ENCODE results near the gene FILIP1. TPM values are rescaled to one million over a fixed set of nuclear protein-coding genes. Genes with fewer than 3 reads are reported as not detected.

The FILIP1 gene
- total and polyA plus RNA-seq, 5 donors, result 39.1 to 131 (median 118) TPM

DNA sequence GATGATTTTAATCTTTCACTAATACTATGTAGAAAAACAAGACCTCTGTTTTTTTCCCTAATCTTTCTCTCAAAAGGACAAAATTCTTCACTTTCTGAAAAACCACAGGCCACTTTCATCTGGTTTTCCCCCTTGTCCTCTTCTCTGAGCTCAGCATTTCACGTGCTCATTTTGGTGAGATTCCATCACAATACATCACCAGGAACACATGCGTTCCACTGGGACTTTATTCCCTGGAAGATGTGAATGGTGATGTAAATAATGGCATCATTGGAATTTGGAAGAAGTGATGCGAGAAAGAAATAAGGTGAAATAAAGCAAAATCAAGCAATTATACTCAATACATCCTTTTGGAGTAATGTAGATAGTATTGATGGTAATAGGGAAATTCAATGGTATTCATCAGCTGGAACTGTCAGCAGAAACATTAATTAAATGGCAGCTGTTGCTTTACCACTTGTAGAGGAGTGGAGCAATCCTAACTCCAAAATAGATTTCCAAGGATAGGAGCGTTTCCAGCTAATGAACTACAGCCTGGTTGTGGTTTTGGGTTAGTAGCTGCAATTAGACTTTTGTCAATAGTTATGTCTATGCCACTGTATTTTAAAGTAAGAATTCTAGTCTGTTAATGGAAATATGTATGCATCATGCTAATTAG, 11.5 kb downstream of the FILIP1 start:
- intact Hi-C loops (cut with DNase I), result loop anchor here in 1 of 4 donors (10.0 kb wide), 1 partner anchor 57 kb away; no protein-coding TSS in a partner anchor
- Histone ChIP-seq H3K4me1 (ENCODE audit: control insufficient read depth, insufficient read depth, low read length) (peaks cover 14% of the 10 kb centered on the region), H3K27me3 (ENCODE audit: control insufficient read depth, insufficient read depth) (no peaks in the 10 kb centered on the region), H3K9me3 (ENCODE audit: control insufficient read depth, low read length) (no peaks in the 10 kb centered on the region), H3K27ac (ENCODE audit: low read length) (no peak overlapping the region), H3K4me3 (ENCODE audit: low read length) (no peak overlapping the region)
- ATAC-seq, result peak; percentile 39 to 55
- DNase-seq, result no peak
- 50% methylated on average over 4 of the region's 4 CpGs for WGBS

DNA sequence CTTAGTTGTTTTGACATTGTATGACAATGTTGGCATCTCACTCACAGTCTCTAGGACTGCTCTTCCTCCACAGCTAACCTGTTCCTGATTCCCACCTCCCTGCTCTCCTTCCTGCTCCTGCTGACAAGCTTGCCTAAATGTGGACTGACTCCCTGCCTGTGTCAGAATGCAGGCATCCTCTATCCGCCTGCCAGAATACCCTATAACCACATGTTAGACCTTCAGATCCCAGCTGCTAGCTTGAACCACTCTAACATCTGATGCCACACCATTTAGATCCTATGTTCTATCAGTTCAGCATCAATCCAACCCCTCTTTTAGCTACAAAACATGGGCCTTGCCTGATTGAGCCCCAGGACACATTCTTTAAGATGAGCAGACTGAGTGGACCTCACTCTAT, 12.2 kb downstream of the FILIP1 start:
- intact Hi-C loops (cut with DNase I), result loop anchor here in 1 of 4 donors (10.0 kb wide), 1 partner anchor 57 kb away; no protein-coding TSS in a partner anchor
- 58% methylated on average over 1 of the region's 1 CpG for WGBS
- Histone ChIP-seq H3K27me3 (ENCODE audit: control insufficient read depth, insufficient read depth) (no peaks in the 10 kb centered on the region), H3K4me3 (ENCODE audit: low read length) (no peak overlapping the region), H3K4me1 (ENCODE audit: control insufficient read depth, insufficient read depth, low read length) (peaks cover 14% of the 10 kb centered on the region), H3K27ac (ENCODE audit: low read length) (peak overlapping the region; percentile 51), H3K9me3 (ENCODE audit: control insufficient read depth, low read length) (no peaks in the 10 kb centered on the region)
- DNase-seq (no peak), ATAC-seq (peak in 1 of 2 donors; percentile 41)

DNA sequence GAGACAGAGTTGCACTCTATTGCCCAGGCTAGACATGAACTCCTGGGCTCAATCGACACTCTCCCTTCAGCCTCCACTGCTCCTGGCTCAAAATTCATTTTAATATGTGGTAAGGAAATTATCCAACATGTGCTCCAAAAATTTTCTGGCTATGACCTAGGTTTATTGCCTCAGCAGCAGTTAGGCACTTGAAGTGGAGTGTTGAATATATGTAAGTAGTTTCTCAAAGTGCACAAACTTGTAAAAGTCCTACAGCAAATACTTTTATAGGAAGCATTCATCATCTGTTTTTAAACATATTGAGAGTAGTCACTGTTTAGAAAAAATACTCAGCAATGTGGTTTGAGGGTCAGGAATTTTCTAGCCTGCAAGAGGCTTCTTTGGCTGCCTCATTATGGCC, 13.2 kb downstream of the FILIP1 start:
- intact Hi-C loops (cut with DNase I), result loop anchor here in 1 of 4 donors (10.0 kb wide), 1 partner anchor 56 kb away; no protein-coding TSS in a partner anchor
- peak in 1 of 2 donors; percentile 48 for ATAC-seq
- Histone ChIP-seq H3K27me3 (ENCODE audit: control insufficient read depth, insufficient read depth) (no peaks in the 10 kb centered on the region), H3K9me3 (ENCODE audit: control insufficient read depth, low read length) (no peaks in the 10 kb centered on the region), H3K4me3 (ENCODE audit: low read length) (no peak overlapping the region), H3K4me1 (ENCODE audit: control insufficient read depth, insufficient read depth, low read length) (peaks cover 12% of the 10 kb centered on the region), H3K27ac (ENCODE audit: low read length) (no peak overlapping the region)
- 23% methylated on average over 1 of the region's 1 CpG for WGBS
- DNase-seq, result no peak

DNA sequence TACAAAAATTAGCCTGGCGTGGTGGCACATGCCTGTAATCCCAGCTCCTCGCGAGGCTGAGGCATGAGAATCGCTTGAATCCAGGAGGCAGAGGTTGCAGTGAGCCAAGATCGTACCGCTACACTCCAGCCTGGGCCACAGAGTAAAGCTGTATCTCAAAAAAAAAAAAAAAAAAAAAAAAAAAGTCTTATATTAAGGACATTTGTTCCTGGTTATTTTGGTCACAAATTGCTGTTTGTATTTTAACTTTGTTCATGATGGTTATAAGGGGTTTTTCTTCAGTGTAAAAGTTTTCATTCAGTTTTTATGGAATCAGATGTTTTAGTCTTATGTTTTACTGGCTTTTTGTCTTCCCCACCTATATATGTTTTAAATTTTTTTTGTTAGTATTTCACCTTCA, 13.9 kb downstream of the FILIP1 start:
- intact Hi-C loops (cut with DNase I), result loop anchor here in 1 of 4 donors (10.0 kb wide), 1 partner anchor 55 kb away; no protein-coding TSS in a partner anchor
- H3K4me1 ChIP-seq (ENCODE audit: control insufficient read depth, insufficient read depth, low read length), result peaks cover 12% of the 10 kb centered on the region

DNA sequence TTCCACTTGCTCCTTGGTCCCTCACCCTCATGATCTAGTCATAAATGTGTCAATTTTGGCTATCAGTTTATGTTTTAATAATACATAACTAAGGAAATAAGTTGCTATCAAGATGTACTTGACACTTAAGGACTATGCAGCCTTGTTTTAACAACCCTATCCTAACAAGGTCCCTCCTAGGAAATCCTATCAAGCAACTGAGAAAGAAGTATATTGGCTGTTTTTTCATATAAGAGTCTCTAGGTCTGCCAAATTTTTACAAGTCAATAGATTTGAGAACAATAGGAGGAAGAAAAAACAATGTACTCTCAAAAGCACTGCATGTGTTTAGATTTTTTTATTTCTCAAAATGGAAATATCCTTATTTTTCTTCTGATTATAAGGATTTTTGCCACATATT, 14.7 kb downstream of the FILIP1 start:
- no peak overlapping the region for H3K4me3 ChIP-seq (ENCODE audit: low read length)
- ATAC-seq (no peak), DNase-seq (no peak)
- no peaks in the 10 kb centered on the region for H3K9me3 ChIP-seq (ENCODE audit: control insufficient read depth, low read length)
- H3K27me3 ChIP-seq (ENCODE audit: control insufficient read depth, insufficient read depth), result no peaks in the 10 kb centered on the region
- H3K27ac ChIP-seq (ENCODE audit: low read length), result no peak overlapping the region
- peaks cover 12% of the 10 kb centered on the region for H3K4me1 ChIP-seq (ENCODE audit: control insufficient read depth, insufficient read depth, low read length)
- intact Hi-C loops (cut with DNase I), result no loop called here

More for the DNA sequence above, 13.9 kb downstream of the FILIP1 start:
- no peak for DNase-seq
- H3K27me3 ChIP-seq (ENCODE audit: control insufficient read depth, insufficient read depth), result no peaks in the 10 kb centered on the region
- H3K4me3 ChIP-seq (ENCODE audit: low read length), result no peak overlapping the region
- no peaks in the 10 kb centered on the region for H3K9me3 ChIP-seq (ENCODE audit: control insufficient read depth, low read length)
- ATAC-seq, result no peak
- WGBS, result 94% methylated on average over 6 of the region's 6 CpGs
- no peak overlapping the region for H3K27ac ChIP-seq (ENCODE audit: low read length)

DNA sequence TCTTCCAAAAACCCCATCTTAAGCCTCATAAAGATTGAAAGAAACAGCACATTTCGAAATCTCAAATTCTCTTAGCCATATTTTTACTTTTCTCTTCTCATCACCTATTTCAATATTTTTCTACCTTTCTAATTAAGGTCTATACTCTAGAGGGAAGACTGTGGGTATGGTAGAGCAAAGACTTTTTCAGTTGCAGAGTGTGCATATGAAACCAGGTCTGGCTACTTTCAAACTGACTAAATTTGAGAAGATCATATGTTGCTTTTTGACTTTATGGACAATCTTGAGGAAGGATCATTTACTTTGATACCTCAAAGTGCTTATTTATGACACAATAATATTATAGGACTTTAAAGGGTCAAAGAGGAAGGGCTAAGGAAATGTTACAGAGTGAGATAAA, 20.7 kb downstream of the FILIP1 start:
- H3K27ac ChIP-seq (ENCODE audit: low read length), result no peak overlapping the region
- DNase-seq, result no peak
- H3K9me3 ChIP-seq (ENCODE audit: control insufficient read depth, low read length), result no peaks in the 10 kb centered on the region
- 93% methylated on average over 1 of the region's 1 CpG for WGBS
- intact Hi-C loops (cut with DNase I), result no loop called here
- H3K27me3 ChIP-seq (ENCODE audit: control insufficient read depth, insufficient read depth), result no peaks in the 10 kb centered on the region
- no peak overlapping the region for H3K4me3 ChIP-seq (ENCODE audit: low read length)
- peaks cover under 1% of the 10 kb centered on the region for H3K4me1 ChIP-seq (ENCODE audit: control insufficient read depth, insufficient read depth, low read length)
- no peak for ATAC-seq

DNA sequence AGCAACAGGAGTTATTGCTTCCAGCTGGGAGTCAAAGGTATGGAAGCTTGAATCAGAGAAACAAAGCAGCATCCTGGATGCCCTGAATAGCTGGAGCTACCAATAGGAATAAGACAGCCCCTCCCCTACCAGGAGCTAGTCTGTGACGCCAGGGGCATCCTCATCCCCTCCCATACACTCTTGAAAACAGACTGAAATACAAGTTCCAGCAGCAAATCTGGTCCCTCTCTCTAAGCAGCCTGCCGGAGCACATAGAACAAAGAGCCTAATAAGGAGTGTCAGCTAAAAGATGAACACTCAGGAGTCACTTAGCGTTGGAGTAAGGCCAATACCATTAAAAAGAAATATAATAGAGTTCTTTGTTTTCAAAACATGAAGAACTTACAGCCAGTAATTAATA, 25.6 kb downstream of the FILIP1 start:
- intact Hi-C loops (cut with DNase I), result no loop called here
- Histone ChIP-seq H3K27ac (ENCODE audit: low read length) (no peak overlapping the region), H3K9me3 (ENCODE audit: control insufficient read depth, low read length) (no peaks in the 10 kb centered on the region), H3K4me3 (ENCODE audit: low read length) (no peak overlapping the region), H3K27me3 (ENCODE audit: control insufficient read depth, insufficient read depth) (no peaks in the 10 kb centered on the region), H3K4me1 (ENCODE audit: control insufficient read depth, insufficient read depth, low read length) (peaks cover 7% of the 10 kb centered on the region)
- 38% methylated on average over 3 of the region's 3 CpGs for WGBS
- DNase-seq (no peak), ATAC-seq (peak in 1 of 2 donors; percentile 31)

DNA sequence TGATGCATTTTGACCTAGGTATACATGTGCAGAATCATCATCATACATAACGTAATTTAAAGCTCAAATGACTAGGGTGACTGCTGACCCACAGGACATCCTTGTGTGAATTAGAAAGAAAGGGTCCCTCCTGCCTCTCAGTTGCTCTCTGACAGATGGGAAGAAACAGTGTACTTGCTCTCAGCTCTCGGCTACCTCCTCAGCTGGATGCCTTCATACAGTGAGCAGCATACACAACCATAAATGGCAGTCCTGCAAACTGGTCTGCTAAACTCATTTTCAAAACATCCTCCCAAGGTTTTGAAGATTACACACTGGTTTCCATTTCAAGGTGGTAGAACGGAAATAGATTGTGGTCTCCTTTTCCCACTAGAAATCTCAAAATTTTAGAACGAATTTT, 26.3 kb downstream of the FILIP1 start:
- ATAC-seq, result peak in 1 of 2 donors; percentile 46
- Histone ChIP-seq H3K4me1 (ENCODE audit: control insufficient read depth, insufficient read depth, low read length) (peaks cover 7% of the 10 kb centered on the region), H3K27me3 (ENCODE audit: control insufficient read depth, insufficient read depth) (no peaks in the 10 kb centered on the region), H3K4me3 (ENCODE audit: low read length) (no peak overlapping the region), H3K27ac (ENCODE audit: low read length) (no peak overlapping the region), H3K9me3 (ENCODE audit: control insufficient read depth, low read length) (no peaks in the 10 kb centered on the region)
- intact Hi-C loops (cut with DNase I), result no loop called here
- DNase-seq, result no peak
- WGBS, result 57% methylated on average over 4 of the region's 4 CpGs

DNA sequence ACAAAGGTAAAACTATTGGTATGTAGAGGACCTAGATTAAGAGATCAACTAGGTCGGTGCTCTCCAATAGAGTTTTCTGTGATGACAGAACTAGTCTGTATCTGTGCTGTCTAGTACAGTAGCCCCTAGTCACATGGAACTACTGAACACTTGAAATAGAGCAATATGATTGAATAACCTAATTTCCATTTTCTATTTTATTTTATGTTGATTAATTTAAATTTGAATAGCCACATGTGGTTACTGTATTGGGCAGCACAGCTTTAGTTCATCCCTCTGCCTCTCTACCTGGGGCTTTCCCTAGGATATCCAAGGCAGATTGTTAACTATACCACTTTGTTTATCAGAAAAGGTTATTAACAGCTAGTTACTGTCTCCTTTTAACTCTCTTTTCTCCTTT, 27.0 kb downstream of the FILIP1 start:
- H3K9me3 ChIP-seq (ENCODE audit: control insufficient read depth, low read length), result no peaks in the 10 kb centered on the region
- DNase-seq (no peak), ATAC-seq (no peak)
- H3K4me1 ChIP-seq (ENCODE audit: control insufficient read depth, insufficient read depth, low read length), result peaks cover 10% of the 10 kb centered on the region
- 82% methylated on average over 1 of the region's 1 CpG for WGBS
- no peak overlapping the region for H3K4me3 ChIP-seq (ENCODE audit: low read length)
- intact Hi-C loops (cut with DNase I), result no loop called here
- H3K27ac ChIP-seq (ENCODE audit: low read length), result no peak overlapping the region
- H3K27me3 ChIP-seq (ENCODE audit: control insufficient read depth, insufficient read depth), result no peaks in the 10 kb centered on the region

DNA sequence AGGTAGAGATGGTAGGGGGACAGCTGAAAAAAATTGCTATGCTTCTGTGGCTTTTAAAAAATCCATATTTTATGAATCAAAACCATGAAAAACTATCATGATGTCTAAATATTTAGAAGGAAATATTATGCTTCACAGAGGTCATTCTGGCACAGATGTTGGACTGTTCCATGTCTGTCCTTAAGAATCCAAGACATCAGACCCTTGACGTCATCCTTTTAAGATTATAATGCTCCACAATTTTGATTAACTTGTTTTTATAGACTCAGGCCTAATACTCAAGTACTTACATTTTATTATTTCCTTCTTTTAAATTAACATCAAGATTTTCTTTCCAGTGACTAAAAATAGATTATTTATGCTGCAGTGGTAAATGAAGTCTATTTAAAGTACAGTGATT, 29.7 kb downstream of the FILIP1 start:
- Histone ChIP-seq H3K27me3 (ENCODE audit: control insufficient read depth, insufficient read depth) (no peaks in the 10 kb centered on the region), H3K4me3 (ENCODE audit: low read length) (no peak overlapping the region), H3K9me3 (ENCODE audit: control insufficient read depth, low read length) (no peaks in the 10 kb centered on the region), H3K27ac (ENCODE audit: low read length) (no peak overlapping the region), H3K4me1 (ENCODE audit: control insufficient read depth, insufficient read depth, low read length) (peaks cover 12% of the 10 kb centered on the region)
- intact Hi-C loops (cut with DNase I), result no loop called here
- DNase-seq (no peak), ATAC-seq (peak in 1 of 2 donors; percentile 38)
- WGBS, result 19% methylated on average over 1 of the region's 1 CpG

DNA sequence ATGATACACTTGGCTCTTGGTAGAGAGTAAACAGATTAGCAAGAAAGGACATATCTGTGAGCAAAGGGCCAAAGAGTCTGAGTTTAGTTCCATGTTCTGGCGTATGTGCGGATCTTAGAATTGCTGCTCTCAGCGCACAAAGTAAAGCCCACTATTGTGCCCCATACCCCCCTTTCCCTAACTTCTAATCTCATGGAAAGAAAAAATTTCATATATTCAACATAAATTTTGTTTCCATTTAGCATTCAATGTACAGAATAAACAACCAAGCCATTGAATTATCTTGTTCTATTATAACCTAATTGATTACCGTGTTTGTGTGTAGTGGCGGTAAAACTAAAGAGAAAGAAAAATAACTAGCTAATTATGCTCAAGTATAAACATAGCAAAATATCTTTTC, 30.5 kb downstream of the FILIP1 start:
- intact Hi-C loops (cut with DNase I), result no loop called here
- DNase-seq, result no peak
- H3K9me3 ChIP-seq (ENCODE audit: control insufficient read depth, low read length), result no peaks in the 10 kb centered on the region
- no peaks in the 10 kb centered on the region for H3K27me3 ChIP-seq (ENCODE audit: control insufficient read depth, insufficient read depth)
- 91% methylated on average over 5 of the region's 5 CpGs for WGBS
- ATAC-seq, result no peak
- H3K4me3 ChIP-seq (ENCODE audit: low read length), result no peak overlapping the region
- peaks cover 14% of the 10 kb centered on the region for H3K4me1 ChIP-seq (ENCODE audit: control insufficient read depth, insufficient read depth, low read length)
- H3K27ac ChIP-seq (ENCODE audit: low read length), result no peak overlapping the region
